ENCODE results near the gene ANO1.

ANO1 gene

GRCh38 chr11:70072861-70073755, 5.0 kb upstream of the ANO1 start:
- DNase-seq (ENCODE audit: low spot score): no peak

DNA sequence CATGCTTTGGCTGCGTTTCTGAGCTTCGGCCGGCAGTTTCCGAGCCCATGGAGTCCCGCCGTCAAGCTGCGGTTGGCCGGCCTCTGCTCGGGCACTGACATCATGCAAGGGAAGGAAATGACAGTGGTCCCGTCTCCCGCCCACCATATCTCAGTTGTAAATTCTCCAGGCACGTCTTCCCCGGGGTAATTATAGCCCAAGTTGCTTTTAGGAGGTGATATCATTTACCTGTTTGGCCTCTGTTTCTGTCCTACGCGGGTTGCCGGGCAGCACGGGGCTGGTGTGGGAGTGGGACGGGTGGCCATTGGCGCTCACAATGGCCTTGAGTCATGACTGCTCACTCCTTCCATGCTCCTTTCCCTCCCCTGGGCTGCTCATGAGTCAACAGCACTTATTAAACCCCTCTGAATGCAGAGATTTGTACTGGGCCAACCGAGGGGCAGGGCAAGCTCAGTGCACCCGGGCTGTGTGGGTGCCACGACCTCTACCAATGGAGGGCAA, 4.2 kb upstream of the ANO1 start:
- no peak for DNase-seq (ENCODE audit: low spot score)

- no peak for DNase-seq (ENCODE audit: low spot score)
These were observed 3.4 kb upstream of the ANO1 start for GRCh38 chr11:70074746-70075145.

DNA sequence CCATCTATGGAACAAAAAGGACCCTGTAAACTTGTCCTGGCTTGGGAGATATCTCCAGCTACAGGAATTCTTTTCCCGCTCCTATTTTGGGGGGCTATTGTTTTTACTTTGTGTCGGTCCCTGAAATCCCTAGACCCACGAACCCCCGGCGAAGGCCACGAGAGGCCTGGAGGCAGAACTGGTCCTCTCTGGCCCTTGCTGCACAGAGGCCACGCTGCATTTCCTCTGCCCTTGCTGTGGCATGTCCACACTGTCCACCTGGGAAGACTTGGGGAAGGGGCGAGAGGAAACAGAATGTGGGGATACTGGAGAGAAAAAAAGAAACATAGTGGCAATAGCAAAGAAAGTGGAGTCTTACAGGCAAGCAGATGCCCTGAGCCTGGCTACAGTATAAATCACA, 2.3 kb upstream of the ANO1 start:
- no peak for DNase-seq (ENCODE audit: low spot score)

DNA sequence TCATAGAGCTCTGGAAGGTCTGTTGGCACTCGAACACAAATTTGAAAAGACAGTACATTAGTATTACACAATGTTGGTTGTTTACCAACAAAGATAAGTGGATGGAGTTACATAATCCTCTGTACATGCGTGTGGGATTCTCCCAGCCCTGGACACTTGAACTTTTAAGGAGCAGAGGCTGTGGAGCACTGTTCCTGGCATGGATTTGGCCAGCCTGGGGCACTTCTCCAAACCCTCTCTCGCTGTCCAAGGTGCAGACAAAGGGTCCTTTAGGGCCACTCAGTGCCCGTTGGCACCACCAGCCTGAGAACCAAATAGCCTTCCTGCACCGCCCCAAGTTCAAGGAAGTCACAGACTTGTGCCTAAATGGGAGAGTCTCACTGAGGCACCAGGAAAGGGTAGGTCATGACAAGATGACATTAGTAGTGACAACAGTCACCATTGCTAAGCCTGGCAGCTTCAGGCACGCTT, 1.6 kb upstream of the ANO1 start:
- no peak for DNase-seq (ENCODE audit: low spot score)

GRCh38 chr11:70077411-70078094, 564 bp upstream of the ANO1 start:
- no peak for DNase-seq (ENCODE audit: low spot score)

DNA sequence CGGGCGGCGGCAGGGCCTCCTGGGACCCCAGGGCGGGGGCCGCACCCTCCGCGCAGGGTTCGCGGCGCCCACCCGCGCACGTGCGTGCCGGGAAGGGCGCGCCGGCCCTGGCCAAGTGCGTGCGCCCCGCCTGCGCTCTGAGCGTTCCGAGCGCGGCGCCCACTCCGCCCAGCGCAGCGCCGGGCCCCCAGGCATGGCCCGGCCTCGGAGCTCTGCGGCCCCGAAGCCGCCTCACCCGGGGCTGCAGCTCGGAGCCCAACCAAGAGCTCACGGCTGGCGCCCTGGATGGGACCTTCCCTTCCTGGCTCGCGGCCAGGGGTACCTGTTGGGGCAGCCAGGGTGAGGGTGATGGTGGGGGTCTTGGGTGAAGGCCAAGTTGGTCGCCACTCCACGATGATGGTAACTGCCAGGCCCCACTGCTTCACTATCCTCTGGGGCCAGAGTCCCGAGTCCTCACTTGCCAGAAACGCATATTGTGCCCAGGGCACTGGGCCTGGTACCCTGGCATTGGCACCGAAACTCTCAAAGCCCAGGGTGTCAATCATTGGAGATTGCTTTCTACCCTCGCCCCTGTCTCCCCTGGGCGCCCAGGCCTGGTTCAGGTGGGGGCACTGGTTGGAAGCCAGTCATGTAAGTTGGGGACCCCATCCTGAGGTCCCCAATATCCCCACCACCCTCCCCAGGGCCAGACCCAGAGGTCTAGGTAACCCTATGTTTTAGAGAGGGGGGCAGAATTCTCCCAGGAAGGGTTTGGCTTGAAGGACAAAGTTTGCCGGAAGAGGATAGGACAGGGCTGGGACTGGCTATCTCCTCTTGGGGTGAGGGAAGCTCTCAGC, 882 bp downstream of the ANO1 start:
- DNase-seq (ENCODE audit: low spot score): no peak

GRCh38 chr11:70079691-70080090, 1.6 kb downstream of the ANO1 start:
- DNase-seq (ENCODE audit: low spot score): no peak

DNA sequence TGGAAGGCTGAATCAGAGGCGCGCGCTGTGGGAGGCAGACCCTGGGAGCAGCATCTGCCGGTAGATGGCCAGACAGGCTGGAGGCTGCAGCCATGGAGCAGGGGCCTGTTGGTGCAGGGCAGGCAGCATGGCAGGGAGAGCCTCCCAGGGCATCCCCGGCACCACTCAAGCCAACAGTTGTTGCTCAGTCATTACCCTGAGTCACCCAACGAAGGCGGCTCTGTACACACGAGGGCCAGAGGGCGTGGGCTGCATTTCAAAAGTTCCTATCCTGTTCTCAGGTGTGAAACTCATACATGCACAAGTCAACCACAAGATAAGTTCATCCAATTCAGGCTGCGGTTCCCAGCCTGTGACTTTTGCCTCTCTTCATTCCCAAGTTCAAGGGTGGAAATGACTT, 2.6 kb downstream of the ANO1 start:
- DNase-seq (ENCODE audit: low spot score): no peak

- DNase-seq (ENCODE audit: low spot score): no peak
These were observed 4.7 kb downstream of the ANO1 start for GRCh38 chr11:70082829-70083228.

GRCh38 chr11:70084046-70084984, 6.2 kb downstream of the ANO1 start:
- DNase-seq (ENCODE audit: low spot score): no peak

GRCh38 chr11:70085815-70086769, 8.0 kb downstream of the ANO1 start:
- no peak for DNase-seq (ENCODE audit: low spot score)

- DNase-seq (ENCODE audit: low spot score): no peak
These were observed 9.5 kb downstream of the ANO1 start for GRCh38 chr11:70087446-70088167.

GRCh38 chr11:70088735-70089250, 10.7 kb downstream of the ANO1 start:
- DNase-seq (ENCODE audit: low spot score): no peak

GRCh38 chr11:70089631-70090030, 11.5 kb downstream of the ANO1 start:
- no peak for DNase-seq (ENCODE audit: low spot score)

- no peak for DNase-seq (ENCODE audit: low spot score)
These were observed 12.9 kb downstream of the ANO1 start for GRCh38 chr11:70090961-70091381.

DNA sequence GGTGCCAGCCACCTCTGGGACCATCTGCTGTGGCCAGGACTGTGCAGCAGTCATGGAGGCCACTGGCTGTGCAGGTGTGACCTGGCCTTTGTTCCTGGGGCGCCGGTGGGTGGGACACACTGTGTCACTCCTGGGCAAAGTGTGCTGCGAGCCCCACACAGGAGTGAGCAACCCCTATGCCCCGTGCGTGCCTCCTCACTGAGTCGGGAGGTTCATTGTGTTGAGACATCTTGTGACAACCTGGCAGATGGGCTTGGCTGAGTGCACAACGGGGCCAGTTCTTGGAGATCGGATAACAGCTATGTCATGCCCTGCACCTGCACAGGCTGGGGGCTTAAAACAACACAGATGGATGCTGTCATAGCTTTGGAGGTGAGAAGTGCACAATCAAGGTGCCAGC, 13.5 kb downstream of the ANO1 start:
- DNase-seq (ENCODE audit: low spot score): no peak

DNA sequence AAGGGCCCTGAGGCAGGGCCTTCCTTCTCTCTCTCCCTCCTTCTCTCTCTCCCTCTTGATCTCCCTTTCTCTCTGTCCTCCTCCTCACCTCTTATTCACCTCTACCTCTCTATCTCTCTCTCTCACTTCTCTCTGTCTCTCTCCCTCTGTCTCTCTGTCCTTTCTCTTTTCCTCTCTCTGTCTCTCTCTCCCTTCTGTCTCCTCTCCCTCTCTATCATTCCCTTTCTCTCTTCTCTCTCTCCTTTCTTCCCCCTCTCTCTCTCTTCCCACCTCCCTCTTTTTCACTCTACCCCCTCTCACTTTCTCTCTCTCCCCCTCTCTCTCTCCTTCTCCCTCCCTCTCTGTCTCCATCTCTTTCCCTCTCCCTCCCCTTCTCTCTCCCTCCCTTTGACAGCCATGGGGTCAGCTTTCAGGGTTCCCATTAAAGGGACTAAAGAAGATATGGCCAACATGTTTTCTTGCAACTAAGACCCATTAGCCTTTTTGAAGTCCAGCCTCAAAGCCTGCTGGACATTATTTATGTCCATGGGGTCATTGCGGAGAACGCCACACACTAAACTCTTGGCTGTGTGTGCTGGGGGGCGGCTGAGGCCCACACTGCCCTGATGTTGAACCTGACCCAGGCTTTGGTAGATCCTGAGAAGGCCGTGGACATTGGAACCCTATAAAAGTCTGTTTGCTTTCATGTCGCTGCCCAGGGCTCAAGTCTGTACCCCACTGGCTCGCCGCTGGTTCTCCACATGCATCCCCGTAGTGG, 15.0 kb downstream of the ANO1 start:
- no peak for DNase-seq (ENCODE audit: low spot score)
